H9 (cell line): Measurements from ENCODE around the gene NPAS2. TPM values are rescaled to one million over a fixed set of nuclear protein-coding genes. Genes with fewer than 3 reads are reported as not detected.

Experiments
- DNase-seq: peaks from one replicate; pipeline ENCODE4 v3.0.0-alpha.2; 2017
- H2AFZ ChIP-seq: one replicate; pipeline ENCODE4 v1.6.1; 2013; ENCODE audit warnings: mild to moderate bottlenecking, low read length, control low read depth, moderate library complexity
- H2AK5ac ChIP-seq: 2 replicates; pipeline ENCODE4 v1.6.1; 2013; ENCODE audit warnings: low read length, control low read depth, mixed read lengths; ENCODE audit not compliant: insufficient read length
- H2BK120ac ChIP-seq: one replicate; pipeline ENCODE4 v1.6.1; 2013; ENCODE audit warnings: low read depth, mild to moderate bottlenecking, low read length, control low read depth, inconsistent platforms; ENCODE audit not compliant: poor library complexity, severe bottlenecking
- H2BK12ac ChIP-seq: 2 replicates; pipeline ENCODE4 v1.6.1; 2013; ENCODE audit warnings: low read length, control low read depth, mixed read lengths, low read depth; ENCODE audit not compliant: insufficient read length
- H2BK15ac ChIP-seq: 2 replicates; pipeline ENCODE4 v1.6.1; 2013; ENCODE audit warnings: low read depth, low read length, control low read depth
- H2BK20ac ChIP-seq: one replicate; pipeline ENCODE4 v1.6.1; 2013; ENCODE audit warnings: low read depth, mild to moderate bottlenecking, low read length, control low read depth, inconsistent platforms; ENCODE audit not compliant: poor library complexity, severe bottlenecking
- H2BK5ac ChIP-seq: 2 replicates; pipeline ENCODE4 v1.6.1; 2013; ENCODE audit warnings: low read length, control low read depth, mixed read lengths; ENCODE audit not compliant: insufficient read length
- H3K14ac ChIP-seq: 2 replicates; pipeline ENCODE4 v1.6.1; 2013; ENCODE audit warnings: low read length, control low read depth; ENCODE audit not compliant: insufficient read depth
- H3K18ac ChIP-seq: 2 replicates; pipeline ENCODE4 v1.6.1; 2013; ENCODE audit warnings: low read depth, mild to moderate bottlenecking, mixed read lengths, low read length, control low read depth; ENCODE audit not compliant: insufficient read length
- H3K23ac ChIP-seq: 2 replicates; pipeline ENCODE4 v1.6.1; 2013; ENCODE audit warnings: low read length, control low read depth, mixed read lengths, low read depth; ENCODE audit not compliant: insufficient read length
- H3K23me2 ChIP-seq: 2 replicates; pipeline ENCODE4 v1.6.1; 2013; ENCODE audit warnings: low read depth, mild to moderate bottlenecking, mixed read lengths, low read length, control low read depth; ENCODE audit not compliant: insufficient read length, poor library complexity, severe bottlenecking
- H3K27ac ChIP-seq: 2 replicates; pipeline ENCODE4 v1.5.1; 2013; ENCODE audit warnings: low read length, control low read depth, mixed read lengths, low read depth; ENCODE audit not compliant: insufficient read length
- H3K27me3 ChIP-seq: 2 replicates; pipeline ENCODE4 v1.6.1; 2013; ENCODE audit warnings: low read length, control low read depth, inconsistent platforms; ENCODE audit not compliant: insufficient read depth
- H3K4ac ChIP-seq: 2 replicates; pipeline ENCODE4 v1.6.1; 2013; ENCODE audit warnings: low read depth, mild to moderate bottlenecking, control low read depth, inconsistent platforms, low read length, moderate library complexity
- H3K4me1 ChIP-seq: 2 replicates; pipeline ENCODE4 v1.6.1; 2013; ENCODE audit warnings: low read length, control low read depth, inconsistent platforms; ENCODE audit not compliant: insufficient read depth
- H3K4me2 ChIP-seq: 2 replicates; pipeline ENCODE4 v1.6.1; 2013; ENCODE audit warnings: low read length, control low read depth, mixed read lengths; ENCODE audit not compliant: insufficient read length, insufficient read depth
- H3K56ac ChIP-seq: 2 replicates; pipeline ENCODE4 v1.6.1; 2013; ENCODE audit warnings: low read depth, mild to moderate bottlenecking, mixed read lengths, low read length, control low read depth; ENCODE audit not compliant: insufficient read length
- H3K79me1 ChIP-seq: 2 replicates; pipeline ENCODE4 v1.6.1; 2013; ENCODE audit warnings: low read depth, mild to moderate bottlenecking, moderate library complexity, low read length, control low read depth, inconsistent platforms; ENCODE audit not compliant: insufficient read depth, poor library complexity, severe bottlenecking
- H3K79me2 ChIP-seq: 2 replicates; pipeline ENCODE4 v1.6.1; 2013; ENCODE audit warnings: low read length, control low read depth, inconsistent platforms; ENCODE audit not compliant: insufficient read depth
- H3K9ac ChIP-seq: 2 replicates; pipeline ENCODE4 v1.6.1; 2013; ENCODE audit warnings: low read length, control low read depth, mixed read lengths; ENCODE audit not compliant: insufficient read length; ENCODE audit errors: extremely low read depth
- H3K9me3 ChIP-seq: one replicate; pipeline ENCODE4 v1.6.1; 2013; ENCODE audit warnings: low read depth, low read length, inconsistent platforms; ENCODE audit not compliant: control insufficient read depth
- H3T11ph ChIP-seq: one replicate; pipeline ENCODE4 v1.6.1; 2013; ENCODE audit warnings: mild to moderate bottlenecking, low read length, control low read depth, inconsistent platforms
- H4K20me1 ChIP-seq: one replicate; pipeline ENCODE4 v1.6.1; 2013; ENCODE audit not compliant: control insufficient read depth, insufficient read length, insufficient read depth
- H4K5ac ChIP-seq: 2 replicates; pipeline ENCODE4 v1.6.1; 2013; ENCODE audit warnings: low read depth, mild to moderate bottlenecking, mixed read lengths, low read length, control low read depth; ENCODE audit not compliant: insufficient read length
- H4K8ac ChIP-seq: replicated peaks from 2 replicates; pipeline ENCODE4 v1.6.1; 2013; ENCODE audit warnings: low read length, control low read depth, mixed read lengths, low read depth; ENCODE audit not compliant: insufficient read length
- H4K91ac ChIP-seq: 2 replicates; pipeline ENCODE4 v1.6.1; 2013; ENCODE audit warnings: low read depth, mild to moderate bottlenecking, moderate library complexity, mixed read lengths, low read length, control low read depth; ENCODE audit not compliant: insufficient read length
- H3K27ac Mint-ChIP-seq, 3 experiments: 2 replicates in 2 of 3; 3 replicates in 1 of 3; pipeline ENCODE4 v1.8.0; 2020 to 2021; ENCODE audit warnings: mixed read lengths in 3 of 3, mild to moderate bottlenecking in 1 of 3, moderate library complexity in 1 of 3
- H3K27me3 Mint-ChIP-seq: 2 replicates; pipeline ENCODE4 v1.8.0; 2021; ENCODE audit warnings: low read depth, mild to moderate bottlenecking, moderate library complexity, mixed read lengths
- H3K36me3 Mint-ChIP-seq, 3 experiments: 2 replicates in 2 of 3; 3 replicates in 1 of 3; pipeline ENCODE4 v1.8.0; 2020 to 2021; ENCODE audit warnings: low read depth in 3 of 3, mixed read lengths in 3 of 3; ENCODE audit not compliant: insufficient read depth in 1 of 3
- H3K4me1 Mint-ChIP-seq, 2 experiments: 2 replicates each; pipeline ENCODE4 v1.8.0; 2020; ENCODE audit warnings: mixed read lengths in 2 of 2
- H3K4me3 Mint-ChIP-seq, 2 experiments: 2 replicates in 1 of 2; 3 replicates in 1 of 2; pipeline ENCODE4 v1.8.0; 2020 to 2021; ENCODE audit warnings: mild to moderate bottlenecking in 2 of 2, mixed read lengths in 2 of 2, moderate library complexity in 1 of 2
- H3K9me3 Mint-ChIP-seq, 2 experiments: 2 replicates in 1 of 2; 3 replicates in 1 of 2; pipeline ENCODE4 v1.8.0; 2020; ENCODE audit warnings: mild to moderate bottlenecking in 2 of 2, mixed read lengths in 2 of 2, moderate library complexity in 1 of 2
- CTCF ChIP-seq: fragments of 200-600 bp; sonication (generic); conservative IDR thresholded peaks from 3 replicates; pipeline ENCODE4 v1.8.0; 2021; ENCODE audit warnings: antibody characterized with exemption, mild to moderate bottlenecking
- WGBS: extraction: QIAGEN DNeasy Blood & Tissue Kit; methylation state at CpG from one replicate; pipeline ENCODE4 v1.1.7; 2013; ENCODE audit warnings: missing lambda C conversion rate, low lambda C conversion rate, mixed read lengths; ENCODE audit not compliant: insufficient read length; ENCODE audit errors: extremely low coverage; 5-methylcytosine and 5-hydroxymethylcytosine counted together
- total RNA-seq: library from RNA; stranded (reverse); gene quantifications from 2 replicates; pipeline ENCODE4 v1.2.1, GENCODE V29; 2021

The NPAS2 gene
- total RNA-seq, 1 experiment from 2014 or later: 1.3 TPM

DNA sequence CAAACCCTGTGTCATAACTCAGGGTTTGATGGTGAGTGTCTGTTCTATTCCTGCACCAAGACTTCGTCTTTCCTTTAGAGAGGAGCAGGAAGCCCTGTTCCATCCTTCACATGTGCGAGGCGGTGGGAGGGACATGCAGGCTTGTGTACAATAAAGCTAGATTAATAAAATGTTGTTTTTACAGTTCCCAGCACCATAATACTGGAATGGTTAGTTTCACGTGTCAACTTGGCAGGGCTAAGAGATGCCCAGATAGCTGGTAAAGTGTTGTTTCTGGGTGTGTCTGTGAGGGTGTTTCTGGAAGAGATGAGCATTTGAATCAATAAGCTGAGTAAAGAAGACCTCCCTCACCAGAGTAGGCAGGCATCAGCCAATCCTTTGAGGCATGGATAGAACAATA, 48.8 kb upstream of the NPAS2 start:
- H3K4ac ChIP-seq: no peak overlapping the region
- no peak overlapping the region for H4K8ac ChIP-seq
- no peaks in the 10 kb centered on the region for H3K79me1 ChIP-seq
- no peak overlapping the region for H4K91ac ChIP-seq
- no peak overlapping the region for H3T11ph ChIP-seq
- peaks cover 0 to 4% of the 10 kb centered on the region in 2 experiments; a peak in 2 of 5 replicates for H3K9me3 Mint-ChIP-seq
- no peak overlapping the region for H3K27ac ChIP-seq
- no peak overlapping the region for H3K23ac ChIP-seq
- H3K9ac ChIP-seq: no peak overlapping the region
- H3K27me3 ChIP-seq: no peaks in the 10 kb centered on the region
- no peak overlapping the region for H2AK5ac ChIP-seq
- H2BK15ac ChIP-seq: no peak overlapping the region
- H2BK120ac ChIP-seq: no peak overlapping the region
- H3K79me2 ChIP-seq: no peaks in the 10 kb centered on the region
- H3K27me3 Mint-ChIP-seq: peaks cover 10% of the 10 kb centered on the region; the same call in 1 of the 2 replicates
- H2BK20ac ChIP-seq: no peak overlapping the region
- no CpG with 5 or more reads among the region's 4 CpGs for WGBS
- no peaks in the 10 kb centered on the region for H3K4me1 ChIP-seq
- no peak overlapping the region for H3K18ac ChIP-seq
- H2BK5ac ChIP-seq: no peak overlapping the region
- no peak for TF ChIP-seq CTCF
- H4K5ac ChIP-seq: no peak overlapping the region
- H3K4me2 ChIP-seq: no peak overlapping the region
- no peak overlapping the region for H2AFZ ChIP-seq
- no peak overlapping the region for H3K27ac Mint-ChIP-seq
- DNase-seq: no peak
- H3K9me3 ChIP-seq: no peaks in the 10 kb centered on the region
- no peak overlapping the region for H2BK12ac ChIP-seq
- no peak overlapping the region for H3K56ac ChIP-seq
- H3K4me1 Mint-ChIP-seq: peaks cover 0 to 9% of the 10 kb centered on the region in 2 experiments; a peak in 1 of 4 replicates
- H4K20me1 ChIP-seq: no peaks in the 10 kb centered on the region
- H3K4me3 Mint-ChIP-seq: no peak overlapping the region
- H3K14ac ChIP-seq: no peak overlapping the region
- no peaks in the 10 kb centered on the region for H3K36me3 Mint-ChIP-seq
- no peaks in the 10 kb centered on the region for H3K23me2 ChIP-seq
